Measurements from ENCODE around the gene DMTF1. TPM values are rescaled to one million over a fixed set of nuclear protein-coding genes. Genes with fewer than 3 reads are reported as not detected.

The DMTF1 gene
- total RNA-seq, 2 experiments from 2014 or later, result 63.0 to 65.1 TPM

DNA sequence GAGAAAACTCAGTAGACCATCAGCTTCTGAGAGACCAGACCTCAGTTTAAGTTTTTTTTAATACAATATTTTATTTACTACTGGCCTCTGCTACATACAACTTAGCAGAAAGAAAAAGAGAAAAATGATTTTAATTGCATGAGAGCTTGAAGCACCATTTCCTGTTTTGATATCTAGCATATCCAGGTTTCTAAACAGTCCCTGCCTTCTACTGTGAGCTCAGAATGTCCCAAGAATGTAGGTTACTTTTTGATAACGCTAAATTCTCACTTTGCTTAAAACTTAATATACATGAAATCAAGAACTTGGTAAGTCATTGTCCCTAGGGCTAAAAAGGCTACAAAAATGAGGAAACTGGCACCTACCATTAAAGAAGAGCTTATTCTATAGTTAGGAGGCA, 60.2 kb downstream of the DMTF1 start:
- TF ChIP-seq CTCF (IDR thresholded peaks at IDR 0.05), result no peak
- intact Hi-C loops (cut with micrococcal nuclease), result no loop called here
- Mint-ChIP-seq H3K9me3 (peaks cover 3% of the 10 kb centered on the region), H3K27me3 (no peaks in the 10 kb centered on the region), H3K27ac (peak overlapping the region; percentile 95), H3K4me1 (ENCODE audit: low read depth) (peaks cover 86% of the 10 kb centered on the region), H3K36me3 (ENCODE audit: low read depth) (peaks cover 81% of the 10 kb centered on the region), H3K4me3 (peak overlapping the region; percentile 55)
- ChIA-PET POLR2A (interaction anchor here (0.8 to 3.9 kb wide), 7 partner anchors 9 to 61 kb away, joined by 3 to 38 read pairs (median 4); partner anchors contain the start of gene DMTF1), CTCF (interaction anchor here (1.2 to 2.7 kb wide), 3 partner anchors 13 to 20 kb away, joined by 3 to 7 read pairs (median 4); no protein-coding TSS in a partner anchor)
- DNase-seq, result no peak
- no peak for ATAC-seq

DNA sequence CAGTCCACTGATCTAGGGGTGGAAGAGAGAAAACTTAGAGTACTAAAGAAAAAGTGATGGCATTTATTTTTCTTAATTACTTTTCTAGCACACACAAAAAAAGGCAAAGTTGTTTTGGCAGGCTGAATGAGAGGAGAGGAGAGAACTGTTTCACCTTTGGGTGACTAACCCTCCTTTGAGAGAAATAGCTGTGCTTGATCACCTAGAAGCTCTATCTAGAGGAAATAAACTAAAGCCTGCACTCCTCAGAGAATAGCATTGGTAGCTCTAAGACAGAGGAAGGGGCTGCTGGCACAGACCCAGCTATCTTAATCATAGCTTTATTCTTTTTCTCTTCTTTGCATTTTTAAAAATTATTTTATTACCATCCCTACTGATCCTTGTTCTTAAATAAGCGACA, 61.0 kb downstream of the DMTF1 start:
- peaks cover 79% of the 10 kb centered on the region for H3K36me3 Mint-ChIP-seq (ENCODE audit: low read depth)
- H3K4me1 Mint-ChIP-seq (ENCODE audit: low read depth), result peaks cover 79% of the 10 kb centered on the region
- intact Hi-C loops (cut with micrococcal nuclease), result no loop called here
- ATAC-seq (no peak), DNase-seq (no peak)
- CTCF ChIA-PET, result interaction anchor here (0.9 to 2.1 kb wide), 4 partner anchors 12 to 59 kb away, joined by 3 to 7 read pairs (median 4); no protein-coding TSS in a partner anchor
- peak overlapping the region; percentile 55 for H3K4me3 Mint-ChIP-seq
- no peak for TF ChIP-seq CTCF (IDR thresholded peaks at IDR 0.05)
- H3K27ac Mint-ChIP-seq, result peak overlapping the region; percentile 95
- no peaks in the 10 kb centered on the region for H3K9me3 Mint-ChIP-seq
- H3K27me3 Mint-ChIP-seq, result no peaks in the 10 kb centered on the region
- POLR2A ChIA-PET, result interaction anchor here (1.0 to 3.9 kb wide), 5 partner anchors 9 to 61 kb away, joined by 3 to 38 read pairs (median 5); partner anchors contain the start of gene DMTF1

- ATAC-seq (no peak), DNase-seq (peak; percentile 18)
- ChIA-PET POLR2A (interaction anchor here (1.2 to 3.9 kb wide), 3 partner anchors 11 to 61 kb away, joined by 5 to 38 read pairs (median 10); partner anchors contain the start of gene DMTF1), CTCF (interaction anchor here (0.8 to 2.1 kb wide), 5 partner anchors 9 to 60 kb away, joined by 3 to 7 read pairs (median 3); no protein-coding TSS in a partner anchor)
- H3K27me3 Mint-ChIP-seq, result no peaks in the 10 kb centered on the region
- no peak for TF ChIP-seq CTCF (IDR thresholded peaks at IDR 0.05)
- H3K36me3 Mint-ChIP-seq (ENCODE audit: low read depth), result peaks cover 79% of the 10 kb centered on the region
- peak overlapping the region; percentile 95 for H3K27ac Mint-ChIP-seq
- H3K9me3 Mint-ChIP-seq, result no peaks in the 10 kb centered on the region
- peak overlapping the region; percentile 43 for H3K4me3 Mint-ChIP-seq
- intact Hi-C loops (cut with micrococcal nuclease), result no loop called here
- peaks cover 74% of the 10 kb centered on the region for H3K4me1 Mint-ChIP-seq (ENCODE audit: low read depth)
Measured at GRCh38 chr7:87213811-87214210, 61.6 kb downstream of the DMTF1 start.

DNA sequence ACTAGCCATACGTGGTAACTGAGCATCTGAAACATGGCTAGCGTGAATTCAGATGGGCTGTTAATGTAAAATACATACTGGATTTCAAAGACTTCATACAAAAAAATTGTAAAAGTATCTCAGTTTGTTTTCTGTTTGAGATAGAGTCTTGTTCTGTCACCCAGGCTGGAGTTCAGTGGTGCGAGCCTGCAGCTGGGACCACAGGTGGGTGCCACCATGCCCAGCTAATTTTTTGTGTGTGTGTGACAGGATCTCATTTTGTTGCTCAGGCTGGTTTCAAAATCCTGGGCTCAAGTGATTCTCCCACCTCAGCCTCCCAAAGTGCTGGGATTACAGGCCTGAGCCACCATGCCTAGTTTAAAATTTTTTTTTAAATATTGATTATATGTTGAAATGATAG, 62.8 kb downstream of the DMTF1 start:
- ChIA-PET CTCF (interaction anchor here (1.0 to 2.1 kb wide), 4 partner anchors 16 to 67 kb away, joined by 3 to 7 read pairs (median 3); no protein-coding TSS in a partner anchor), POLR2A (interaction anchor here (1.1 to 3.9 kb wide), 2 partner anchors 12 to 63 kb away, joined by 4 to 38 read pairs; partner anchors contain the start of gene DMTF1)
- intact Hi-C loops (cut with micrococcal nuclease), result no loop called here
- Mint-ChIP-seq H3K4me1 (ENCODE audit: low read depth) (peaks cover 64% of the 10 kb centered on the region), H3K36me3 (ENCODE audit: low read depth) (peaks cover 81% of the 10 kb centered on the region), H3K9me3 (no peaks in the 10 kb centered on the region), H3K27me3 (no peaks in the 10 kb centered on the region), H3K4me3 (no peak overlapping the region), H3K27ac (peak overlapping the region; percentile 95)
- DNase-seq (no peak), ATAC-seq (no peak)
- no peak for TF ChIP-seq CTCF (IDR thresholded peaks at IDR 0.05)

Data from activated CD8-positive, alpha-beta T cell treated with anti-CD3 and anti-CD28 coated beads for 36 hours (primary cell).